Esophagus muscularis mucosa (tissue), 4 donors: ENCODE results near the gene PPDPF. TPM values are rescaled to one million over a fixed set of nuclear protein-coding genes. Genes with fewer than 3 reads are reported as not detected.

Experiments used
- DNase-seq: peaks from one replicate; pipeline ENCODE4 v3.0.0-alpha.2; 2017; ENCODE audit errors: extremely low spot score
- H3K27ac ChIP-seq, 4 donors: fragments of 200-600 bp; sonication (generic); replicated peaks in 1 of 4; 1 replicate in 3 of 4; 2 replicates in 1 of 4; pipeline ENCODE4 v1.5.1; 2016 to 2019; ENCODE audit warnings: mild to moderate bottlenecking in 1 of 4
- H3K27me3 ChIP-seq, 4 donors: fragments of 200-600 bp; sonication (generic); one replicate each; pipeline versions ENCODE4 v1.5.1 to v1.6.0; 2016 to 2019
- H3K36me3 ChIP-seq, 4 donors: fragments of 200-600 bp; sonication (generic); one replicate each; pipeline ENCODE4 v1.5.1; 2016 to 2019
- H3K4me1 ChIP-seq, 4 donors: fragments of 200-600 bp; sonication (generic); one replicate each; pipeline ENCODE4 v1.5.1; 2016 to 2019
- H3K4me3 ChIP-seq, 4 donors: fragments of 200-600 bp; sonication (generic); 1 replicate in 2 of 4; 2 replicates in 2 of 4; pipeline ENCODE4 v1.5.1; 2016 to 2019; ENCODE audit warnings: mild to moderate bottlenecking in 4 of 4, moderate library complexity in 1 of 4
- H3K9me3 ChIP-seq, 4 donors: fragments of 200-600 bp; sonication (generic); 1 replicate in 3 of 4; 2 replicates in 1 of 4; pipeline ENCODE4 v1.5.1; 2016 to 2019
- CTCF ChIP-seq, 3 experiments: fragments of 200-600 bp in 2 of 3; fragments of 450-650 bp in 1 of 3; sonication (generic) in 2 of 3; IDR thresholded peaks; one replicate each; pipeline ENCODE4 v1.5.1; 2017 to 2019; ENCODE audit warnings: antibody characterized with exemption in 3 of 3, mild to moderate bottlenecking in 2 of 3, moderate library complexity in 1 of 3
- EP300 ChIP-seq: sonication (generic); formaldehyde crosslinking; IDR thresholded peaks from one replicate; pipeline ENCODE4 v1.6.1; 2017; ENCODE audit warnings: antibody characterized with exemption
- POLR2A ChIP-seq: fragments of 450-650 bp; IDR thresholded peaks from one replicate; pipeline ENCODE4 v1.6.1; 2017; ENCODE audit warnings: antibody characterized with exemption, moderate library complexity, mild to moderate bottlenecking, low read depth
- POLR2AphosphoS5 ChIP-seq, 2 donors: sonication (generic); formaldehyde crosslinking; IDR thresholded peaks; one replicate each; pipeline ENCODE4 v1.6.1; 2017; ENCODE audit warnings: antibody characterized with exemption in 2 of 2
- WGBS: methylation state at CpG from one replicate; pipeline ENCODE4 v1.1.5; 2018; 5-methylcytosine and 5-hydroxymethylcytosine counted together
- intact Hi-C: fragments of 100-400 bp; cut with DNase I; formaldehyde crosslinking; loops from one replicate; pipeline ENCODE4 v1.15.1; 2023
- total RNA-seq, 4 donors: library from RNA; depleted of rRNA; stranded (reverse); fragments of >200 nt; gene quantifications; one replicate each; pipeline versions ENCODE4 v1.1.0 to v1.2.1, GENCODE V29; 2016

The PPDPF gene
- total RNA-seq, 4 donors from 2014 or later: 150 to 291 (median 270) TPM

GRCh38 chr20:63554361-63555278 lies 34.1 kb downstream of the PPDPF start:
- intact Hi-C loops: no loop called here
- Histone ChIP-seq H3K27me3 (peaks cover 0 to 51% (median 11%) of the 10 kb centered on the region in 4 donors), H3K4me3 (peak overlapping the region; percentile 57 to 71 (median 62)), H3K9me3 (no peaks in the 10 kb centered on the region), H3K4me1 (peaks cover 12 to 26% (median 21%) of the 10 kb centered on the region in 4 donors), H3K27ac (no peak overlapping the region), H3K36me3 (peaks cover 7 to 21% (median 14%) of the 10 kb centered on the region in 4 donors)
- TF ChIP-seq EP300 (no peak), POLR2AphosphoS5 (IDR thresholded peaks at IDR 0.05) (no peak), POLR2A (no peak), CTCF (IDR thresholded peaks at IDR 0.05) (no peak)
- WGBS: 78% methylated on average over 25 of the region's 38 CpGs
- no peak for DNase-seq

- TF ChIP-seq POLR2A: no peak
- Histone ChIP-seq H3K4me1 (peaks cover 12 to 26% (median 21%) of the 10 kb centered on the region in 4 donors), H3K9me3 (no peaks in the 10 kb centered on the region), H3K27me3 (peaks cover 0 to 39% (median 11%) of the 10 kb centered on the region in 4 donors), H3K4me3 (no peak overlapping the region), H3K27ac (no peak overlapping the region), H3K36me3 (peaks cover 15 to 33% (median 26%) of the 10 kb centered on the region in 4 donors)
- intact Hi-C loops: no loop called here
- no peak for DNase-seq
- WGBS: 93% methylated on average over 17 of the region's 45 CpGs
Observed at GRCh38 chr20:63555661-63556381, 35.3 kb downstream of the PPDPF start.

GRCh38 chr20:63556873-63557478 lies 36.4 kb downstream of the PPDPF start:
- 77% methylated on average over 16 of the region's 23 CpGs for WGBS
- H3K36me3 ChIP-seq: peaks cover 24 to 45% (median 38%) of the 10 kb centered on the region in 4 donors
- no peaks in the 10 kb centered on the region for H3K9me3 ChIP-seq
- no peak overlapping the region for H3K4me3 ChIP-seq
- intact Hi-C loops: no loop called here
- no peak for DNase-seq
- H3K27ac ChIP-seq: no peak overlapping the region
- peaks cover 0 to 34% (median 11%) of the 10 kb centered on the region in 4 donors for H3K27me3 ChIP-seq
- peaks cover 12 to 26% (median 21%) of the 10 kb centered on the region in 4 donors for H3K4me1 ChIP-seq
- TF ChIP-seq EP300 (no peak), POLR2AphosphoS5 (IDR thresholded peaks at IDR 0.05) (no peak), POLR2A (no peak), CTCF (IDR thresholded peaks at IDR 0.05) (no peak)

GRCh38 chr20:63557481-63557891 lies 36.9 kb downstream of the PPDPF start:
- 85% methylated on average over 4 of the region's 19 CpGs for WGBS
- peaks cover 29 to 50% (median 43%) of the 10 kb centered on the region in 4 donors for H3K36me3 ChIP-seq
- peaks cover 0 to 30% (median 11%) of the 10 kb centered on the region in 4 donors for H3K27me3 ChIP-seq
- H3K4me3 ChIP-seq: no peak overlapping the region
- peaks cover 12 to 25% (median 21%) of the 10 kb centered on the region in 4 donors for H3K4me1 ChIP-seq
- TF ChIP-seq POLR2AphosphoS5 (IDR thresholded peaks at IDR 0.05) (no peak), POLR2A (no peak), CTCF (IDR thresholded peaks at IDR 0.05) (no peak), EP300 (no peak)
- no peaks in the 10 kb centered on the region for H3K9me3 ChIP-seq
- intact Hi-C loops: no loop called here
- no peak for DNase-seq
- no peak overlapping the region for H3K27ac ChIP-seq
